Inflammatory macrophage treated with lipopolysaccharide for 1 hour (primary cell): ENCODE results near the gene SYT2.
"Not testable (repeated sequence)": the region's sequence is repeated elsewhere in the genome, so short reads cannot be mapped to it uniquely, and the experiment has no call there.

ENCODE experiments used
- DNase-seq, 2 donors: peaks; one replicate each; pipeline ENCODE4 v3.0.0-alpha.2; 2020 to 2022

SYT2 gene

DNA sequence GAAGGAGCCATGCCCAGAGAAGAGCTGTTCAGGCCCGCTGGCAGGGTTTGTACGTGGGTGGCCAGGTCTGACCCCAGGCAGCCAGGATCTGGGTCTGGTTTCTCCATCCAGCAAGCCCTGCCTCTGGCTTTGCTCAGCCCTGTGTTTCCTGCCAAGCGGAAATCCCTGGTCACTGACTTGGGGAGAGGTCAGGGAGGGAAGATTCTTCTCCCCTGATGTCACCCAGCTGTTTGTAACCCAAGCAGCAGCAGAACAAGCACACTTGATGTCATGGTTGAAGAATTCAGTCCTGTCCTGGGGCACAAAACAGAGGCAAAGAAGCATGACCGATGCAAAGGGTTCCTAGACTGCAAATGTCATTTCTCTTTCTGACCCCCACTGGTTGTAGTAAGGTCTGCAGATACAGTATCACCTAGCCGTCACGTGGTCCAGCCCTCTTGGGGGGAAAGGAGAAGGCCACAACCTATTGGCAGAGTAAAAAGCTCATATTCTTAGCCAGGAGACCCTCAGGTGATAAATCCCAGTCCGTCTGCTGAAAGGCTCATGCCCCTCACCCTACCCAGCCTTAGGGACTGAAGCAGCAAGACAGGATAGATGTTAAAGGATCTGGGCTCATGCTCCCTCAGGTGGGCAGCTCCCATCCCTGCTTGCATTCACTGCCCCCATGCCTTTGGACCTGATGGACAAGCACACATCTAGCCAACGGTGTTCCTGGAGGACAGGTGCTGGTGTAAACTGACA, 120.9 kb downstream of the SYT2 start:
- no peak for DNase-seq

DNA sequence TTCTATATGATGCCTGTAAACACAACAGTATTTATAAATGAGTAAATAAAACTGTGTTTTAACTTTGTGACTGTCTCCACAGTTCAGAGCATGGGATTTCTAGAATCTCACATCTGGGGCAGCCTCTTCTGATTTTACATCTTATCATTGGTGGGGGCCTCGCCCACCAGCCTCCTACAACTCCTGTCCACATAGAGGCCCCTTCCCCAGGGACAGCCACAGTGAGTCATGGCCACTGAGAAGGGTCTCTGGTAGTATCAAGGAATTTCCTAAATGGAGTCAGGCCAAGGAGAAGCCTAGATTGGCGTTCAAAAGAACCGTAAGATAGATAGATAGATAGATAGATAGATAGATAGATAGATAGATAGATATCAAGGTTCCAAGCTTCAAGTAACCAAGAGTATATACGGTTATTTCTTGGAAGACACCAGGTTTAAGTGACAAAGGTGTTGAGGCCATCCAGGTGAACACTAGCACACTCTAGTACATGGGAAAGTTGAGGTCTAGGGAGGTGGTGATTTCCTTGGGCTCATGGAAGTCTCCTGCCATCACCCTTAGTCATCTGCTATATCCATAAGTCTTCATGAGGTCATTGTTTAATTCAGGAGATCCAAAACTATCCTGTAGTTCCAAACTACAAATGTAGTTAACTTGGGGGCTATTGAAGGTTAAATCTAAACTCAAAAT, 121.6 kb downstream of the SYT2 start:
- no peak for DNase-seq

GRCh38 chr1:202587859-202588485, 122.3 kb downstream of the SYT2 start:
- DNase-seq: no peak

DNA sequence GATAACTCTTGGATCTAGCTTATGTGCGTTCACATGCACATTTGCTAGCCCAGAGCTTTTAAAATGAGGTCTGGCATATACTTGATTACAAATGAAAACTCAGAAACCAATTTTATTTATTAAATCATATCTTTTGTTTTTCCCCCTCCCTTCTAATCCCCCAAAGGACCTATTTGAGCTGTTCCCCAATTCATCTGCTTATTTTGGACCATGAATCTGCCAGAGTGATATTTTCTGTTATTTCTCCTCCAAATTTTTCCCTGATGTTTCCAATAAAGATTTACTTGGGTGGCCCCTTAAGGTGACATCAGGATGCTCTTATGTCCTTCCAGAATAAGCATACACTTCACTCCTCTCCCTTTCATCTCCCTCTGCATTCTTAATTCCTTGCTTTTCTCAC, 123.4 kb downstream of the SYT2 start:
- DNase-seq: no peak

GRCh38 chr1:202586018-202586821, 124.0 kb downstream of the SYT2 start:
- peak; percentile 42 to 47 for DNase-seq

- DNase-seq: no peak
Measured at GRCh38 chr1:202585590-202585933, 124.7 kb downstream of the SYT2 start.

DNA sequence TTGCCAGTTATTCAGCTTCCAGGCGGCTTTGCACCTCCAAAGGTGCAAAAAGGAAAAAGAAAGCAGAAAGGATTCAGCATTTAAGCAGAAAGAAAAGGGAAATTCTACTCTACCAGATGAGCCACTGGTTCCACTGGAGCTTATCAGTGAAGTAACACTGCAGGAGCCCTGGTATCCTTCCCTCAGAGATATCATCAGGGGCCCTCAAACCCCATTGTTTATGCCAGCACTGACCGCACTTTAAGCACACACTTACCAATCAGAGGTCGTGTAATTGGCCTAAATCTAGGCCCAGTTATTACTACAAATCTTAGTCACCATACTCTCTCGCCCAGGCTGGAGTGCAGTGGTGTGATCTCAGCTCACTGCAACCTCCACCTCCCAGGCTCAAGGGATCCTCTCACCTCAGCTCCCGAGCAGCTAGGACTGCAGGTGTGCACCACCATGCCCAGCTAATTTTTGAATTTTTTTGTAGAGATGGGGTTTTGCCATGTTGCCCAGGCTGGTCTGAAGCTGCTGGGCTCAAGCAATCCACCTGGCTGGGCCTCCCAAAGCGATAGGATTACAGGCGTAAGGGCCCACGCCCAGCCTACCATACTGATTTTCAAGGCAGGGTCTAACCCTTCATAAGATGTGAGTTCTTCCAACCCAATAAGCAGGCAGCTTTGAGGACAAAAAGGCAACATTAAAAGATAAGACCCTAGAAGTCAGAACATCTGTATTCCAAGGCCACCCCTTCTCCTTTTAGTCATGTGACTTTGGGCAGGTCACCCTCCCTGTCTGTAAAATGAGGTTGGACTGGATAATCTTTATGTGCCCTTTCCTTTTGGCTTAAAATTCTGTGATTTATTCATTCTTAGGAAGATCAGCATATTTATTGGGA, 125.3 kb downstream of the SYT2 start:
- DNase-seq: no peak

DNA sequence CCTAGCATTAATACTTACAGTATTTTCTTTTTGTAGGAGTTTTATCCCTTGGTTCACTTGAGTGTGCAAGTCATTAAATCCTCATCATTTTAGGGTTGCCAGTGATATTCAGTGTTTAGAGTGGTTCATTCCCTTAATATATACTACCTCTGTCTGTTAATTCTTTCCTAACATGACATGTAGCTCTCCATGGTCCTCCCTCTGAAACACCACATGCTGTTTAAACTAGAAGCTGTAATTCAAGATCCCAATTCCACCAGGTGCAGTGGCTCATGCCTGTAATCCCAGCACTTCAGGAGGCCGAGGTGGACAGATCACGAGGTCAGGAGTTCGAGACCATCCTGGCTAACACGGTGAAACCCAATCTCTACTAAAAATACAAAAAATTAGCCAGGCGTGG, 127.9 kb downstream of the SYT2 start:
- not testable (repeated sequence) for DNase-seq

- no peak for DNase-seq
Measured at GRCh38 chr1:202580619-202581018, 129.6 kb downstream of the SYT2 start.

- no peak for DNase-seq
Measured at GRCh38 chr1:202579806-202580205, 130.4 kb downstream of the SYT2 start.

DNA sequence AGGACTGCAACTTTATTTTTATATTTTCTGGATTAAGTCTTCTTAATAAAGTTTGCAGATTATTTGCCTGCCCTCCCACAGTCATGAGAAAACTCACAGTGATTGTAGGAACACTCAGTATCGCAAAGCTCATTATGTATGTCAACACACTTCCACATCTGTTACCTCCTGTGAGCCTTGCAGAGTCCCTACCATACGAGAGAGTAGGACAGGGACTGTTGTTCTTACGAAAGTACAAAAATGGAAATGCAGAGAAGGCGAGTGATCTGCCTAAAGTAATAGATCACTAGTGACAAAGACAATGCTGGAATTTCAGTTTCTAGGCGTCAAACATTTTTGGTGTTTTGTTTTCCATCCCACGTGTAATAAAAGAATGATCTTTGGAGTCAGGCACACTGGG, 131.7 kb downstream of the SYT2 start:
- DNase-seq: no peak

DNA sequence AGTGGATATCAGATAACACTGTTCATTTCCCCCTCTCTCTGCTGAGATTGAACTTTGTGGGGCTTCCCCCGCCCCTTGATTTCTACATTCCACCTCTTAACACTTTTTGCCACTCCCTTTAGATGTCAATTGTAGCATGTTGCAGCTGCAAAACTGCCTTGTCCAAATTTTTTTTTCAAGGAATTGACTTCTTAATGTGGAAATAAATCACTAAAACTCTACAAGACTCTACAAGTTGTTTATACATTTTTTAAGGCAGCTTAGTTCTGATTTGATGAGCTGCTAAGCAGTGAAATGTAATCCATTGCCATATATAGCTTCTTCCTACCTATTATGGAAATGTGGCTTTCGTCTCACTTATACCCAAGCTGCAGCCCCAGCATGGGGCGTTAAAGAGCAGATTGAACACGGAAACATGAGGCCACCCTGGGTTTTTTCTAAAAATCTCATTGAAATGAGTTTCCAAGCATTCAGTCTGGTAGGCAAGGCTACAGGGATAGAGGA, 132.2 kb downstream of the SYT2 start:
- no peak for DNase-seq

GRCh38 chr1:202577381-202577780, 132.9 kb downstream of the SYT2 start:
- DNase-seq: no peak

- DNase-seq: peak in 1 of 2 donors; percentile 28
Measured at GRCh38 chr1:202576816-202577215, 133.4 kb downstream of the SYT2 start.

DNA sequence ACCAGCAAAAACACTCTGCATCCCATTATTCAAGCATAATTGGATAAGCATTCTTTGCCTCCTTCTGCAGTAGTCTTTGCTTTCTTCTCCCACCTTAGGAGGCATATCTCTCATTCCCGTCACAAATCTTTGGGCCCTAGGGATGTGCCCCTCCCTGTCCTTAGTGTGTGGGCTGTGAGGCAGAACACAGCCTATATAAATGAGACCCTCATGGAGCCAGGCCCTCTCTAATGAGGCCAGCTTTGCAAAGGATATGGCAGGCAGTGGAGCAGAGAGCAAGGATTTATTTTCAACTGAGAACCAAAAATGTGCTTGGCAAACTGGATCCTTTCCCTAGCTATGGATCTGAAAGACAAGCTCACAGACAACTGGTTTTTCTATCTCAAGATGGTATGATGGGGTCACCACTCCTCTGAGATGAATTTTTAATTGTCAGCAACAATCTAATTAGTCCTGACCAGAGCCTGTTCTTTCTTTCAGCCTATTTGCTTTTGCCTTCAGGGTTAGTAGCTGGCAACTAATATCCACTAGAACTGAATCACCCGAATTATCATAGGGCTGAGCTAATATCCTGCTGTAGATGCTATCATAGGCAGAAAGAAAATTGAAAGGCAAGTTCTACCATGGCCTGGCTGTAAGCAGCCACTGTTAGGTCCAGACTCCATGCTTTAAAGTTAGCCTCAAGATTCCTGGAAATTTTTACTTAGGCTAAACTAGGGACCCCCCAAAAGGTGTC, 134.2 kb downstream of the SYT2 start:
- DNase-seq: no peak

DNA sequence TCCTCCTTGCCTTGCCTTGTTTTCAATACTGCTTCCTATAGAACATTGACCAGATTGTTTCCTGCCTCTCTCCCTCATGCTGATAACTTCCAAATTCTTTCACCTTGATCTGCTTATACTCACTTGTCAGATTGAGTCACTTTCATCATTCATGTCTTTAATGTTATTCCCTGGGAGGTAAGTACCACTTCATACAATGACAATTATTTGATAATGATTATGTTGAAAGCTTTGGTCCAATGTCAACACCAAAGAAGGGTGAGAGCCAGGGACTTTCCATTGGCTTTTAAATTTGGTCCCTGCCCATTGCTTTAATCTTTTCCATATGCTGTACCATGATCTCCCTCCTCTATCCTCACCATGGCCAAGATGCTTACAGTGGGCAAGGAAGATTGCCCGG, 137.4 kb downstream of the SYT2 start:
- DNase-seq: no peak

GRCh38 chr1:202571719-202572339, 138.4 kb downstream of the SYT2 start:
- peak; percentile 21 to 72 for DNase-seq

- no peak for DNase-seq
Measured at GRCh38 chr1:202569393-202570322, 140.6 kb downstream of the SYT2 start.

DNA sequence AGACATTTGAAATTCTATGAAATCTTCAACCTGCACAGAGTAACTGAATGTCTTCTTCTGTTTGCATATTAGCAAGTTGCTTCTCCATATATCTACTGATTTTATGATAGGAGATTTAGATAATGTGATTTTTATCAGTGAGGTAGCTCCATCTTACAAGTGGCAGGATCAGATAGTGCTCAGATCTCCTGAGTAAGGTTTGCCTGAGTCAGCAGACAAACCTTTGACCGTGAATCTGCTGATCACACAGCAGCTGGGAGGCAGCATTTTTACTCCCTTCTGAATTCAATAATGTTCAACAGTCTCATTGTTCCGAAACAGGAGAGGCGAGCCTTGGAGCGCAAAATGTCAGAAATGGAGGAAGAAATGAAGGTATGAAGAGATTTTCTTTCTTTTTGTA, 141.4 kb downstream of the SYT2 start:
- no peak for DNase-seq

GRCh38 chr1:202568410-202568809, 141.8 kb downstream of the SYT2 start:
- no peak for DNase-seq
